Right kidney (tissue), 1 donor: ENCODE measurements around the gene CAMK2N1.

Experiments
- DNase-seq: peaks from one replicate; pipeline ENCODE4 v3.0.0-alpha.2; 2016

The CAMK2N1 gene

GRCh38 chr1:20447794-20448193 lies 38.2 kb downstream of the CAMK2N1 start:
- DNase-seq: no peak

- no peak for DNase-seq
Observed at GRCh38 chr1:20446796-20447195, 39.2 kb downstream of the CAMK2N1 start.

GRCh38 chr1:20445956-20446355 lies 40.1 kb downstream of the CAMK2N1 start:
- DNase-seq: no peak

GRCh38 chr1:20443703-20444586 lies 42.1 kb downstream of the CAMK2N1 start:
- DNase-seq: no peak

GRCh38 chr1:20442920-20443625 lies 42.9 kb downstream of the CAMK2N1 start:
- no peak for DNase-seq

- DNase-seq: no peak
Observed at GRCh38 chr1:20440785-20441200, 45.2 kb downstream of the CAMK2N1 start.

- DNase-seq: no peak
Observed at GRCh38 chr1:20439282-20439681, 46.7 kb downstream of the CAMK2N1 start.

GRCh38 chr1:20437640-20438039 lies 48.4 kb downstream of the CAMK2N1 start:
- DNase-seq: no peak

GRCh38 chr1:20432891-20433290 lies 53.1 kb downstream of the CAMK2N1 start:
- no peak for DNase-seq
